HEK293T (cell line): Measurements from ENCODE around the gene ITGA3.

Experiments used
- ARNT ChIP-seq: fragments of 450-650 bp; IDR thresholded peaks from 2 replicates; pipeline ENCODE4 v1.6.1; 2017; ENCODE audit warnings: mild to moderate bottlenecking
- BHLHE40 ChIP-seq: fragments of 450-650 bp; IDR thresholded peaks from 2 replicates; pipeline ENCODE4 v1.6.1; 2016; ENCODE audit warnings: mild to moderate bottlenecking, moderate library complexity, borderline replicate concordance
- FOXK2 ChIP-seq: fragments of 450-650 bp; IDR thresholded peaks from 2 replicates; pipeline ENCODE4 v1.6.1; 2016; ENCODE audit warnings: mild to moderate bottlenecking
- HDGF ChIP-seq: fragments of 450-650 bp; IDR thresholded peaks from 2 replicates; pipeline ENCODE4 v1.6.1; 2017; ENCODE audit warnings: antibody characterized with exemption, borderline replicate concordance
- L3MBTL2 ChIP-seq: fragments of 450-650 bp; conservative IDR thresholded peaks from 2 replicates; pipeline ENCODE4 v1.6.1; 2016; ENCODE audit warnings: mild to moderate bottlenecking
- SP1 ChIP-seq: fragments of 450-650 bp; IDR thresholded peaks from 2 replicates; pipeline ENCODE4 v1.6.1; 2017
- SUZ12 ChIP-seq: fragments of 450-650 bp; IDR thresholded peaks from 2 replicates; pipeline ENCODE4 v1.6.1; 2016; ENCODE audit warnings: mild to moderate bottlenecking
- ZNF384 ChIP-seq: fragments of 450-650 bp; IDR thresholded peaks from 2 replicates; pipeline ENCODE4 v1.6.1; 2016
- TF ChIP-seq, protein P1 (sequence below): fragments of 450-650 bp; IDR thresholded peaks from 2 replicates; pipeline ENCODE4 v1.6.1; 2016

DNA sequence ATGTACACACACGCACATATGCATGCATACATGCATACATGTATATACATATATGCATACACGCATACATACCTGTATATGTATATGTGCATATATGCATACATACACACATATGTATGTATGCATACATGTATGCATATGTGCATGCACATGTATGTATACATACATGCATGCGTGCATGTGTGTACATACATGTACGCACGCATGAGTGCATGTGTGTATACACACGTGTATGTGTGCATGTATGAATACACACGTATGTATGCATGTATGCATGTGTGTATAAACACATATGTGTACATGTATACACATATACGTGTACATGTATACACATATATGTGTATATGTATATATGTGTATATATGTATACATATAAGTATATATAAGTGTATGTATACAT is 32.4 kb upstream of the ITGA3 start:
- TF ChIP-seq ZNF384 (no peak), SP1 (no peak), HDGF (no peak), SUZ12 (no peak), BHLHE40 (no peak), L3MBTL2 (no peak), FOXK2 (no peak), ARNT (no peak)
- TF ChIP-seq, protein P1, sequence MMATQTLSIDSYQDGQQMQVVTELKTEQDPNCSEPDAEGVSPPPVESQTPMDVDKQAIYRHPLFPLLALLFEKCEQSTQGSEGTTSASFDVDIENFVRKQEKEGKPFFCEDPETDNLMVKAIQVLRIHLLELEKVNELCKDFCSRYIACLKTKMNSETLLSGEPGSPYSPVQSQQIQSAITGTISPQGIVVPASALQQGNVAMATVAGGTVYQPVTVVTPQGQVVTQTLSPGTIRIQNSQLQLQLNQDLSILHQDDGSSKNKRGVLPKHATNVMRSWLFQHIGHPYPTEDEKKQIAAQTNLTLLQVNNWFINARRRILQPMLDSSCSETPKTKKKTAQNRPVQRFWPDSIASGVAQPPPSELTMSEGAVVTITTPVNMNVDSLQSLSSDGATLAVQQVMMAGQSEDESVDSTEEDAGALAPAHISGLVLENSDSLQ: no peak
